ENCODE measurements around the gene FIGN.

FIGN gene

GRCh38 chr2:163756588-163756987 lies 20.8 kb upstream of the FIGN start:
- TF ChIP-seq CTCF (conservative IDR thresholded peaks at IDR 0.05) (no peak), ZFX (IDR thresholded peaks at IDR 0.05) (no peak)

GRCh38 chr2:163755366-163755765 lies 19.6 kb upstream of the FIGN start:
- no peak overlapping the region for H3K27ac ChIP-seq
- TF ChIP-seq ZFX (IDR thresholded peaks at IDR 0.05) (no peak), CTCF (conservative IDR thresholded peaks at IDR 0.05) (no peak)

More at GRCh38 chr2:163756588-163756987, 20.8 kb upstream of the FIGN start:
- no peak overlapping the region for H3K27ac ChIP-seq

- no peak for TF ChIP-seq ZFX (IDR thresholded peaks at IDR 0.05)
- TF ChIP-seq CTCF (conservative IDR thresholded peaks at IDR 0.05) = no peak
- H3K27ac ChIP-seq = no peak overlapping the region
Measured at GRCh38 chr2:163753726-163754125, 17.9 kb upstream of the FIGN start.

GRCh38 chr2:163752267-163752666 lies 16.5 kb upstream of the FIGN start:
- TF ChIP-seq ZFX (IDR thresholded peaks at IDR 0.05) (no peak), CTCF (conservative IDR thresholded peaks at IDR 0.05) (no peak)
- H3K27ac ChIP-seq = no peak overlapping the region

- no peak overlapping the region for H3K27ac ChIP-seq
- no peak for TF ChIP-seq ZFX (IDR thresholded peaks at IDR 0.05)
- no peak for TF ChIP-seq CTCF (conservative IDR thresholded peaks at IDR 0.05)
Measured at GRCh38 chr2:163751696-163752095, 15.9 kb upstream of the FIGN start.

- H3K27ac ChIP-seq = no peak overlapping the region
- TF ChIP-seq ZFX (IDR thresholded peaks at IDR 0.05) (no peak), CTCF (conservative IDR thresholded peaks at IDR 0.05) (no peak)
Measured at GRCh38 chr2:163748420-163748819, 12.6 kb upstream of the FIGN start.

- TF ChIP-seq CTCF (conservative IDR thresholded peaks at IDR 0.05) (no peak), ZFX (IDR thresholded peaks at IDR 0.05) (no peak)
- H3K27ac ChIP-seq = no peak overlapping the region
Measured at GRCh38 chr2:163741435-163741834, 5.6 kb upstream of the FIGN start.
